PC-3 (cell line): ENCODE data around the gene FOXL3.

Source experiments
- EZH2 ChIP-seq: fragments of 300-600 bp; sonication (generic); IDR thresholded peaks from one replicate; pipeline ENCODE4 v1.6.1; 2017; ENCODE audit warnings: antibody characterized with exemption, mild to moderate bottlenecking, low read length; ENCODE audit not compliant: unreplicated experiment
- EZH2phosphoT487 ChIP-seq: fragments of 300-600 bp; sonication (generic); IDR thresholded peaks from 2 replicates; pipeline ENCODE4 v1.6.1; 2018; ENCODE audit warnings: mild to moderate bottlenecking, antibody characterized with exemption, low read length, borderline replicate concordance
- TF ChIP-seq, protein P1 (sequence below): fragments of 300-600 bp; sonication (generic); conservative IDR thresholded peaks from 2 replicates; pipeline ENCODE4 v1.5.1; 2017; ENCODE audit warnings: antibody characterized with exemption, low read depth, mild to moderate bottlenecking, low read length

DNA sequence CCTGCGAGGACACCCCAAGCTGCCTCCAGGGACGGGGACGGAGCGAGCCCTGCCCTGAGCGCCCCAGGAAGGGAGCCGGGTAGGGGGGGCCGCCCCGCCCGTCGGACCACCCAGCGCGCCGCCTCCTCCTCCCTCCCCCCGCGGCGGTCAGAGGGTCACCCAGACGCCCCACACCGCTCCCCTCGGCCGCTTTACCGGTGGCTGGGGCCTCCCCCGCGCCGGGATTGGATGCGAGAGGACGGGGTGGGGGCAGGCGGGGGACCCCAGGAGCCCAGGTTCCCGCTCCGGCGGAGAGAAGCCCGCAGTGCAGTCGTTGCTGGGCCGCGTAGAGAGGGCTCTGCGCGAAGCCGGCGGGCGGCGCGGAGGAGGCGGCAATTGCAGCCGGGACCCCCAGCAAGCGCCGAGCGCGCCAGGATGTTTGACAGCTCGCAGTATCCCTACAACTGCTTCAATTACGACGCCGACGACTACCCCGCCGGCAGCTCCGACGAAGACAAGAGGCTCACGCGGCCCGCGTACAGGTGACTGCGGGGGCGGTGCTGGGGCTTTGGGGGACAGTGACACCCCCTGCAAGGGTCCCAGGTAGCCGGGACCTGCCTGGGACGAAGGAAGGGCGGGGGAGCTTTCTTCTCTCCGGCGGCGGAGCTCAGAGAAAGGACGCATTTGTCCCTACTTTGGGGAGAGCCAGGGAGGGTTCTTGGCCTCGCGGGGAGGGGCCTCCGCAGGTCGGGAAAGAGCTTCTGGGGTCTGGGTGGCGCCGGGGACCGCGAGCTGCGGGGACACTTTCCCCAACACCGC lies at the start of gene FOXL3:
- TF ChIP-seq EZH2phosphoT487 (no peak), EZH2 (no peak)
- TF ChIP-seq, protein P1, sequence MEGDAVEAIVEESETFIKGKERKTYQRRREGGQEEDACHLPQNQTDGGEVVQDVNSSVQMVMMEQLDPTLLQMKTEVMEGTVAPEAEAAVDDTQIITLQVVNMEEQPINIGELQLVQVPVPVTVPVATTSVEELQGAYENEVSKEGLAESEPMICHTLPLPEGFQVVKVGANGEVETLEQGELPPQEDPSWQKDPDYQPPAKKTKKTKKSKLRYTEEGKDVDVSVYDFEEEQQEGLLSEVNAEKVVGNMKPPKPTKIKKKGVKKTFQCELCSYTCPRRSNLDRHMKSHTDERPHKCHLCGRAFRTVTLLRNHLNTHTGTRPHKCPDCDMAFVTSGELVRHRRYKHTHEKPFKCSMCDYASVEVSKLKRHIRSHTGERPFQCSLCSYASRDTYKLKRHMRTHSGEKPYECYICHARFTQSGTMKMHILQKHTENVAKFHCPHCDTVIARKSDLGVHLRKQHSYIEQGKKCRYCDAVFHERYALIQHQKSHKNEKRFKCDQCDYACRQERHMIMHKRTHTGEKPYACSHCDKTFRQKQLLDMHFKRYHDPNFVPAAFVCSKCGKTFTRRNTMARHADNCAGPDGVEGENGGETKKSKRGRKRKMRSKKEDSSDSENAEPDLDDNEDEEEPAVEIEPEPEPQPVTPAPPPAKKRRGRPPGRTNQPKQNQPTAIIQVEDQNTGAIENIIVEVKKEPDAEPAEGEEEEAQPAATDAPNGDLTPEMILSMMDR = no peak
